ENCODE data around the gene HOXA9. TPM values are rescaled to one million over a fixed set of nuclear protein-coding genes. Genes with fewer than 3 reads are reported as not detected.

The HOXA9 gene
- total and polyA plus RNA-seq, 2 of the 8 experiments (the other 6 are each of a cell fraction or from before 2014, with no cell fraction given): not detected

DNA sequence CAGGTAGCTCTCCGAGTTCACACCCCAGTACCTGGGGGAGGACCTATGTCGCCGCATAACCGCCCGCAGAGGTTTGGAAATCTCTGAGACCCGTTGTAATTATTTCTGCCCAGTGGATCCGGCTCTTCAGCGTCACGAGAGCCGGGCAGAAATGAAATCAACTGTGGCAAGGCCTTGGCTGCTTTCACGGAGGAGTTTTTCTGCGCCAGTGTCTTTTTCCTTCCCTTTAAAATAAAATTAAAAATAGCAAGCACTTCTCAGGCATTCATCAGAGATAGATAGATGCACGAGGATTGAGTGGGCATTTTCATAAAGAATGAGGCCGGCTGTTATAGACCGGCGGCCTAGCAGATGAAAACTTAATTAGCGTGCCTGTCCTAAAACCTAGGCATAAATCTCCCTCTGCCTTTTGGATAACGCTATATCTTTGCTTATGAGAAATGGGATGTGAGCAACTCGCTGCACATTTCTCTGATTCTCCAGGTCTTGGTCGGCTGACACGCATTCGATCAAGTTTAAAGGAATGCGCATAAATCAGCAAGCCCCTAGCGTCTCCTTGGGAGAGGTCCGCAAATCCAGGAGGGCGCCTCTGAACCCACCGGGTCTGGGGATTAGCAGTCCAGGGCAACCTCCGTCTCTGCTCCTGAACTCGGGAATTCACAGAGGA, 28.1 kb upstream of the HOXA9 start:
- WGBS, 2 experiments (ENCODE audit: extremely low coverage in 1 of 2, insufficient coverage in 1 of 2, insufficient read length in 1 of 2, insufficient replicate concordance in 2 of 2, low coverage in 1 of 2, low lambda C conversion rate in 2 of 2, missing lambda C conversion rate in 1 of 2): 15% methylated on average over 28 of the region's 29 CpGs; no CpG with 5 or more reads in 1 of the 2 experiments
- Histone ChIP-seq H2BK12ac (ENCODE audit: low read depth, low read length) (no peak overlapping the region), H4K5ac (ENCODE audit: insufficient read length, low read depth, low read length) (no peak overlapping the region), H3K79me1 (ENCODE audit: low read depth, low read length) (no peaks in the 10 kb centered on the region), H3K36me3 (ENCODE audit: control insufficient read depth in 2 of 4, insufficient read depth in 4 of 4, low read length in 3 of 4) (peaks cover 0 to 13% (median 0%) of the 10 kb centered on the region in 4 experiments; a peak in 1 of 8 replicates), H3K4ac (replicated peaks; ENCODE audit: insufficient read length, low read depth, low read length) (no peak overlapping the region), H2BK120ac (replicated peaks; ENCODE audit: low read depth, low read length) (no peak overlapping the region), H3K14ac (ENCODE audit: insufficient read length) (no peak overlapping the region), H4K20me1 (replicated peaks in 1 of 2; ENCODE audit: control insufficient read depth in 1 of 2, insufficient read depth in 2 of 2, low read length in 2 of 2) (peaks cover 21 to 44% of the 10 kb centered on the region in 2 experiments), H3K4me2 (ENCODE audit: insufficient read depth in 1 of 2, low read depth in 2 of 2, low read length in 2 of 2) (no peak overlapping the region), H3K79me2 (ENCODE audit: control insufficient read depth in 1 of 2, insufficient read depth in 2 of 2, low read length in 2 of 2) (no peaks in the 10 kb centered on the region), H2BK5ac (ENCODE audit: low read depth, low read length) (no peak overlapping the region), H2BK15ac (ENCODE audit: low read length) (no peak overlapping the region), H3K27me3 (replicated peaks in 1 of 4; ENCODE audit: control insufficient read depth in 3 of 4, extremely low read depth in 1 of 4, insufficient read depth in 3 of 4, low read length in 3 of 4) (peaks cover 83 to 100% (median 95%) of the 10 kb centered on the region in 4 experiments), H2AFZ (ENCODE audit: low read length) (no peak overlapping the region), H3K9ac (replicated peaks in 1 of 4; ENCODE audit: extremely low read depth in 1 of 4, low read depth in 3 of 4, low read length in 3 of 4) (no peak overlapping the region), H4K8ac (ENCODE audit: extremely low read depth, insufficient read depth, low read length) (no peak overlapping the region), H3K23me2 (ENCODE audit: low read depth, low read length) (no peaks in the 10 kb centered on the region), H3K18ac (ENCODE audit: extremely low read depth, low read length) (no peak overlapping the region), H3K4me3 (ENCODE audit: extremely low read depth in 1 of 4, insufficient read depth in 2 of 4, low read depth in 3 of 4, low read length in 4 of 4) (no peak overlapping the region), H2AK5ac (ENCODE audit: low read depth, low read length) (no peak overlapping the region), H2BK20ac (ENCODE audit: low read length) (no peak overlapping the region), H3K23ac (ENCODE audit: insufficient read length) (no peak overlapping the region), H3K4me1 (replicated peaks in 1 of 4; ENCODE audit: control insufficient read depth in 3 of 4, insufficient read depth in 4 of 4, low read length in 3 of 4) (peaks cover 0 to 10% (median 8%) of the 10 kb centered on the region in 4 experiments; a peak in 5 of 7 replicates), H4K91ac (replicated peaks; ENCODE audit: insufficient read length, low read length) (no peak overlapping the region), H3K27ac (ENCODE audit: low read depth, low read length) (no peak overlapping the region), H3K56ac (replicated peaks; ENCODE audit: insufficient read length, low read depth, low read length) (no peak overlapping the region), H3K9me3 (ENCODE audit: insufficient read depth in 2 of 2, low read depth in 1 of 2, low read length in 1 of 2) (peaks cover 0 to 3% of the 10 kb centered on the region in 2 experiments; a peak in 1 of 4 replicates)
- TF ChIP-seq RNF2 (IDR thresholded peaks at IDR 0.05; ENCODE audit: borderline replicate concordance, low read depth, low read length, missing control alignments, poor library complexity, severe bottlenecking): peak; percentile 97
- no peak for TF ChIP-seq POLR2A (IDR thresholded peaks at IDR 0.05; ENCODE audit: control extremely low read depth in 1 of 2, low read depth in 2 of 2, low read length in 2 of 2)
- TF ChIP-seq NANOG (IDR thresholded peaks at IDR 0.05; ENCODE audit: insufficient read depth, low read depth, low read length, poor library complexity, severe bottlenecking): no peak
- TF ChIP-seq CBX8 (IDR thresholded peaks at IDR 0.05; ENCODE audit: borderline replicate concordance, low read depth, low read length): 0 out of 2 replicates have a peak, but pooled peaks have one; percentile 30
- 0 out of 2 replicates have a peak, but pooled peaks have one; percentile 3 for TF ChIP-seq SP1 (IDR thresholded peaks at IDR 0.05; ENCODE audit: low read depth, low read length)
- peak; percentile 88 for TF ChIP-seq EZH2 (IDR thresholded peaks at IDR 0.05; ENCODE audit: low read depth, low read length, severe bottlenecking)
- TF ChIP-seq, protein P1, sequence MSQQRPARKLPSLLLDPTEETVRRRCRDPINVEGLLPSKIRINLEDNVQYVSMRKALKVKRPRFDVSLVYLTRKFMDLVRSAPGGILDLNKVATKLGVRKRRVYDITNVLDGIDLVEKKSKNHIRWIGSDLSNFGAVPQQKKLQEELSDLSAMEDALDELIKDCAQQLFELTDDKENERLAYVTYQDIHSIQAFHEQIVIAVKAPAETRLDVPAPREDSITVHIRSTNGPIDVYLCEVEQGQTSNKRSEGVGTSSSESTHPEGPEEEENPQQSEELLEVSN (IDR thresholded peaks at IDR 0.05): 0 out of 2 replicates have a peak, but pooled peaks have one; percentile 1
- no peak for TF ChIP-seq MAFK (IDR thresholded peaks at IDR 0.05; ENCODE audit: low read depth, low read length)
- TF ChIP-seq SUZ12 (IDR thresholded peaks at IDR 0.05; ENCODE audit: low read length): peak; percentile 90
- no peak for FAIRE-seq
- ChIA-PET POLR2A (ENCODE audit: partially characterized antibody) (interaction anchor here (1.1 kb wide), 1 partner anchor 16 kb away, joined by 3 read pairs; no protein-coding TSS in a partner anchor), CTCF (ENCODE audit: partially characterized antibody) (interaction anchor here (0.6 to 9.1 kb wide), 4 partner anchors 11 to 903 kb away, joined by 3 to 64 read pairs (median 15); no protein-coding TSS in a partner anchor)
- peak in 1 of 2 experiments; percentile 49 for DNase-seq (ENCODE audit: low read depth in 1 of 2, low spot score in 2 of 2)

All from H1 (cell line).